K562 (cell line): ENCODE data around the gene PGAP2. TPM values are rescaled to one million over a fixed set of nuclear protein-coding genes. Genes with fewer than 3 reads are reported as not detected.

Experiments used
- BCOR ChIP-seq: fragments of 450-650 bp; IDR thresholded peaks from 2 replicates; pipeline ENCODE4 v1.6.1; 2016
- BRCA1 ChIP-seq, 2 experiments: fragments of 450-650 bp in 1 of 2; sonication (generic) in 1 of 2; formaldehyde crosslinking in 1 of 2; IDR thresholded peaks; 2 replicates each; pipeline versions ENCODE4 v1.5.0 to v1.6.1; 2017 to 2020; ENCODE audit warnings: mild to moderate bottlenecking in 1 of 2, missing genetic modification reagents in 1 of 2
- GABPA ChIP-seq: fragments of 200-800 bp; sonication (Bioruptor generic); conservative IDR thresholded peaks from 2 replicates; pipeline ENCODE4 v1.6.1; 2016; ENCODE audit warnings: low read depth, missing genetic modification characterization, missing compliant biosample characterization
- GTF2A2 ChIP-seq: IDR thresholded peaks from 2 replicates; pipeline ENCODE4 v1.6.1; 2016; ENCODE audit warnings: mild to moderate bottlenecking, missing genetic modification characterization, missing compliant biosample characterization
- HIVEP1 ChIP-seq: fragments of 250-450 bp; sonication (Bioruptor Pico); IDR thresholded peaks from 2 replicates; pipeline ENCODE4 v1.4.0; 2020; ENCODE audit warnings: mild to moderate bottlenecking
- KLF6 ChIP-seq: fragments of 250-450 bp; sonication (Bioruptor Pico); IDR thresholded peaks from 2 replicates; pipeline ENCODE4 v1.4.0; 2020; ENCODE audit warnings: mild to moderate bottlenecking, moderate library complexity, borderline replicate concordance
- LCOR ChIP-seq: sonication (generic); formaldehyde crosslinking; IDR thresholded peaks from 2 replicates; pipeline ENCODE4 v1.8.0; 2022; ENCODE audit warnings: mild to moderate bottlenecking, missing genetic modification reagents
- MYBL2 ChIP-seq, 2 experiments: fragments of 450-650 bp in 1 of 2; sonication (generic) in 1 of 2; formaldehyde crosslinking in 1 of 2; IDR thresholded peaks; 2 replicates each; pipeline versions ENCODE4 v1.6.1 to v1.8.1; 2017 to 2022; ENCODE audit warnings: borderline replicate concordance in 1 of 2, inconsistent platforms in 1 of 2, low read depth in 1 of 2, mild to moderate bottlenecking in 1 of 2, missing genetic modification reagents in 1 of 2, moderate library complexity in 1 of 2
- OTX1 ChIP-seq: fragments of 450-650 bp; formaldehyde crosslinking; IDR thresholded peaks from 2 replicates; pipeline ENCODE4 v1.4.0; 2022; ENCODE audit warnings: mild to moderate bottlenecking
- TBL1XR1 ChIP-seq, 2 experiments: IDR thresholded peaks; 2 replicates each; pipeline ENCODE4 v1.6.1; 2012; ENCODE audit warnings: improper control_type of control experiment in 2 of 2, low read length in 2 of 2, mild to moderate bottlenecking in 1 of 2
- ZNF121 ChIP-seq: sonication (generic); formaldehyde crosslinking; conservative IDR thresholded peaks from 2 replicates; pipeline ENCODE4 v1.8.0; 2022; ENCODE audit warnings: missing genetic modification reagents
- ZNF217 ChIP-seq: sonication (generic); formaldehyde crosslinking; IDR thresholded peaks from 2 replicates; pipeline ENCODE4 v1.8.0; 2022; ENCODE audit warnings: mild to moderate bottlenecking, missing genetic modification reagents
- ZNF263 ChIP-seq: sonication (generic); formaldehyde crosslinking; IDR thresholded peaks from 2 replicates; pipeline ENCODE4 v1.8.0; 2022; ENCODE audit warnings: mild to moderate bottlenecking, missing genetic modification reagents, borderline replicate concordance
- ZNF507 ChIP-seq: conservative IDR thresholded peaks from 2 replicates; pipeline ENCODE4 v1.6.1; 2017; ENCODE audit warnings: missing genetic modification characterization, missing compliant biosample characterization
- ZNF586 ChIP-seq: fragments of 450-650 bp; formaldehyde crosslinking; conservative IDR thresholded peaks from 2 replicates; pipeline ENCODE4 v1.4.0; 2020; ENCODE audit warnings: mild to moderate bottlenecking, moderate library complexity
- polyA plus RNA-seq, 8 experiments: library from polyadenylated mRNA; depleted of rRNA in 4 of 8; stranded (reverse) in 5 of 8; unstranded in 3 of 8; fragments of >200 nt; fragmentation: Nextera tagmentation in 2 of 8; fragmentation: Illumina TruSeq in 1 of 8; extraction: Ambion mirVana in 2 of 8; extraction: Trizol in 1 of 8; gene quantifications; 2 replicates each; pipeline versions ENCODE4 v1.2.1 to v1.2.3, GENCODE V29; 2011 to 2014; ENCODE audit warnings: inconsistent platforms in 1 of 8, missing spikeins in 1 of 8
- total RNA-seq, 7 experiments: library from RNA; depleted of rRNA in 6 of 7; stranded (reverse); fragments of >200 nt in 6 of 7; fragmentation: Illumina TruSeq in 2 of 7; extraction: Trizol in 2 of 7; gene quantifications; 2 replicates each; pipeline versions ENCODE4 v1.2.1 to v1.2.3, GENCODE V29; 2011 to 2021; ENCODE audit warnings: low replicate concordance in 1 of 7
- TF ChIP-seq, protein P1 (sequence below): sonication (generic); formaldehyde crosslinking; IDR thresholded peaks from 2 replicates; pipeline ENCODE4 v1.8.1; 2023; ENCODE audit warnings: missing genetic modification reagents, mild to moderate bottlenecking, borderline replicate concordance
- TF ChIP-seq, protein P2 (sequence below): sonication (generic); formaldehyde crosslinking; IDR thresholded peaks from 2 replicates; pipeline ENCODE4 v1.8.0; 2023; ENCODE audit warnings: missing genetic modification reagents, mild to moderate bottlenecking, borderline replicate concordance

PGAP2 gene
- total and polyA plus RNA-seq, 9 of the 15 experiments (the other 6 are each of a cell fraction or from before 2014, with no cell fraction given) = 17.9 to 47.2 (median 33.7) TPM

DNA sequence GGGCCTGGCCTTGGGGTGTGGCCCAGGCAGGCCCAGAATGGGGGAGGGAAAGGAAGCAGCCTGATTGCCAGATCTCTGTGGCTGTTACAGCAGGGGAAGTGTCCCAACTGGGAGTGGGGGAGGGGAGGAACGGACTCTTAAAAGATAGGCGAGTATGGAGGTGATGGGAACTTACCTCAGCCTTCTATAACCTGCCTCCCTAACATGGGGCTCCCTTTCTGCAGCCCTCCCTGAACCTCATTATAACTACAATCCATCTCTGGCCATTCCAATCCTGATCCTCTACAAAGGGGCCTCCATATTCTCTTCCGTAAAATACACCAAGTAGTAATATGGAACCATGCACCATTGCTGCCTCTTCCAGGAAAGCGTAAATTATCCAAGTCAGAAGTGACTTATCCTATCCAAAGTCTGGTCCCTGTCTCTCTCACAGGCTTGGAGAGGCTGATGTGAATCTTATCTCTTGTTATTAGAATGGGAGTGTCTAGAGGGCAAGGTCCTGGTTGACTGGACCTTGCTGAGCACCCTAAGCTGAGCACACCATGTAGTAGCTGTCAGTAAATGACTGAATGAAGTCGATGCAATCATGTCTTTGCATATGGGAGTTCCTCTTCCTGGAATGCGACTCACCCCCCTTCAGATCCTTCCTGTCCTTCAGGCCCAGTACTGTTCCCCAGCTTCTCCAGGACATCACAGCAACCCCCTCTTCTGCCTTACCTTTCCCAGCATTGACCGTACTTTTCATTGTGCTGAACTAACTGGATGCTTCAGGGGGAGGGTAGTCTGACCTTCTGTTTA is 26.5 kb downstream of the PGAP2 start (continued):
- TF ChIP-seq, protein P1, sequence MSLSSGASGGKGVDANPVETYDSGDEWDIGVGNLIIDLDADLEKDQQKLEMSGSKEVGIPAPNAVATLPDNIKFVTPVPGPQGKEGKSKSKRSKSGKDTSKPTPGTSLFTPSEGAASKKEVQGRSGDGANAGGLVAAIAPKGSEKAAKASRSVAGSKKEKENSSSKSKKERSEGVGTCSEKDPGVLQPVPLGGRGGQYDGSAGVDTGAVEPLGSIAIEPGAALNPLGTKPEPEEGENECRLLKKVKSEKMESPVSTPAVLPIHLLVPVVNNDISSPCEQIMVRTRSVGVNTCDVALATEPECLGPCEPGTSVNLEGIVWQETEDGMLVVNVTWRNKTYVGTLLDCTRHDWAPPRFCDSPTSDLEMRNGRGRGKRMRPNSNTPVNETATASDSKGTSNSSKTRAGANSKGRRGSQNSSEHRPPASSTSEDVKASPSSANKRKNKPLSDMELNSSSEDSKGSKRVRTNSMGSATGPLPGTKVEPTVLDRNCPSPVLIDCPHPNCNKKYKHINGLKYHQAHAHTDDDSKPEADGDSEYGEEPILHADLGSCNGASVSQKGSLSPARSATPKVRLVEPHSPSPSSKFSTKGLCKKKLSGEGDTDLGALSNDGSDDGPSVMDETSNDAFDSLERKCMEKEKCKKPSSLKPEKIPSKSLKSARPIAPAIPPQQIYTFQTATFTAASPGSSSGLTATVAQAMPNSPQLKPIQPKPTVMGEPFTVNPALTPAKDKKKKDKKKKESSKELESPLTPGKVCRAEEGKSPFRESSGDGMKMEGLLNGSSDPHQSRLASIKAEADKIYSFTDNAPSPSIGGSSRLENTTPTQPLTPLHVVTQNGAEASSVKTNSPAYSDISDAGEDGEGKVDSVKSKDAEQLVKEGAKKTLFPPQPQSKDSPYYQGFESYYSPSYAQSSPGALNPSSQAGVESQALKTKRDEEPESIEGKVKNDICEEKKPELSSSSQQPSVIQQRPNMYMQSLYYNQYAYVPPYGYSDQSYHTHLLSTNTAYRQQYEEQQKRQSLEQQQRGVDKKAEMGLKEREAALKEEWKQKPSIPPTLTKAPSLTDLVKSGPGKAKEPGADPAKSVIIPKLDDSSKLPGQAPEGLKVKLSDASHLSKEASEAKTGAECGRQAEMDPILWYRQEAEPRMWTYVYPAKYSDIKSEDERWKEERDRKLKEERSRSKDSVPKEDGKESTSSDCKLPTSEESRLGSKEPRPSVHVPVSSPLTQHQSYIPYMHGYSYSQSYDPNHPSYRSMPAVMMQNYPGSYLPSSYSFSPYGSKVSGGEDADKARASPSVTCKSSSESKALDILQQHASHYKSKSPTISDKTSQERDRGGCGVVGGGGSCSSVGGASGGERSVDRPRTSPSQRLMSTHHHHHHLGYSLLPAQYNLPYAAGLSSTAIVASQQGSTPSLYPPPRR = no peak
- TF ChIP-seq ZNF217 (CRISPR knock-in tag) = no peak
- TF ChIP-seq ZNF121 (CRISPR knock-in tag) = no peak
- TF ChIP-seq GTF2A2 (tag) = no peak
- TF ChIP-seq, protein P2, sequence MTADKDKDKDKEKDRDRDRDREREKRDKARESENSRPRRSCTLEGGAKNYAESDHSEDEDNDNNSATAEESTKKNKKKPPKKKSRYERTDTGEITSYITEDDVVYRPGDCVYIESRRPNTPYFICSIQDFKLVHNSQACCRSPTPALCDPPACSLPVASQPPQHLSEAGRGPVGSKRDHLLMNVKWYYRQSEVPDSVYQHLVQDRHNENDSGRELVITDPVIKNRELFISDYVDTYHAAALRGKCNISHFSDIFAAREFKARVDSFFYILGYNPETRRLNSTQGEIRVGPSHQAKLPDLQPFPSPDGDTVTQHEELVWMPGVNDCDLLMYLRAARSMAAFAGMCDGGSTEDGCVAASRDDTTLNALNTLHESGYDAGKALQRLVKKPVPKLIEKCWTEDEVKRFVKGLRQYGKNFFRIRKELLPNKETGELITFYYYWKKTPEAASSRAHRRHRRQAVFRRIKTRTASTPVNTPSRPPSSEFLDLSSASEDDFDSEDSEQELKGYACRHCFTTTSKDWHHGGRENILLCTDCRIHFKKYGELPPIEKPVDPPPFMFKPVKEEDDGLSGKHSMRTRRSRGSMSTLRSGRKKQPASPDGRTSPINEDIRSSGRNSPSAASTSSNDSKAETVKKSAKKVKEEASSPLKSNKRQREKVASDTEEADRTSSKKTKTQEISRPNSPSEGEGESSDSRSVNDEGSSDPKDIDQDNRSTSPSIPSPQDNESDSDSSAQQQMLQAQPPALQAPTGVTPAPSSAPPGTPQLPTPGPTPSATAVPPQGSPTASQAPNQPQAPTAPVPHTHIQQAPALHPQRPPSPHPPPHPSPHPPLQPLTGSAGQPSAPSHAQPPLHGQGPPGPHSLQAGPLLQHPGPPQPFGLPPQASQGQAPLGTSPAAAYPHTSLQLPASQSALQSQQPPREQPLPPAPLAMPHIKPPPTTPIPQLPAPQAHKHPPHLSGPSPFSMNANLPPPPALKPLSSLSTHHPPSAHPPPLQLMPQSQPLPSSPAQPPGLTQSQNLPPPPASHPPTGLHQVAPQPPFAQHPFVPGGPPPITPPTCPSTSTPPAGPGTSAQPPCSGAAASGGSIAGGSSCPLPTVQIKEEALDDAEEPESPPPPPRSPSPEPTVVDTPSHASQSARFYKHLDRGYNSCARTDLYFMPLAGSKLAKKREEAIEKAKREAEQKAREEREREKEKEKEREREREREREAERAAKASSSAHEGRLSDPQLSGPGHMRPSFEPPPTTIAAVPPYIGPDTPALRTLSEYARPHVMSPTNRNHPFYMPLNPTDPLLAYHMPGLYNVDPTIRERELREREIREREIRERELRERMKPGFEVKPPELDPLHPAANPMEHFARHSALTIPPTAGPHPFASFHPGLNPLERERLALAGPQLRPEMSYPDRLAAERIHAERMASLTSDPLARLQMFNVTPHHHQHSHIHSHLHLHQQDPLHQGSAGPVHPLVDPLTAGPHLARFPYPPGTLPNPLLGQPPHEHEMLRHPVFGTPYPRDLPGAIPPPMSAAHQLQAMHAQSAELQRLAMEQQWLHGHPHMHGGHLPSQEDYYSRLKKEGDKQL (CRISPR knock-in tag) = no peak
- peak; percentile 86 to 87 for TF ChIP-seq TBL1XR1 (IDR thresholded peaks at IDR 0.05; ENCODE audit: low read length in 2 of 2)
- TF ChIP-seq BRCA1 (IDR thresholded peaks at IDR 0.05) = no peak
- TF ChIP-seq BRCA1 (CRISPR knock-in tag; IDR thresholded peaks at IDR 0.05) = no peak
- peak; percentile 54; the same call in 1 of the 2 replicates for TF ChIP-seq BCOR
- TF ChIP-seq HIVEP1 (CRISPR knock-in tag) = no peak
- no peak for TF ChIP-seq OTX1 (CRISPR knock-in tag)
- no peak for TF ChIP-seq ZNF586 (CRISPR knock-in tag)
- no peak for TF ChIP-seq LCOR
- TF ChIP-seq MYBL2 (IDR thresholded peaks at IDR 0.05; ENCODE audit: low read depth) = no peak
- no peak for TF ChIP-seq MYBL2 (CRISPR knock-in tag; IDR thresholded peaks at IDR 0.05; ENCODE audit: borderline replicate concordance)
- peak; percentile 85; the same call in 1 of the 2 replicates for TF ChIP-seq KLF6
- no peak for TF ChIP-seq ZNF263 (CRISPR knock-in tag)
- no peak for TF ChIP-seq ZNF507 (tag)
- peak; percentile 81 for TF ChIP-seq GABPA
